HFF-Myc (cell line): ENCODE measurements around the gene IVL.

Source experiments
- DNase-seq: peaks from one replicate; pipeline ENCODE4 v3.0.0-alpha.2; 2011; ENCODE audit warnings: low read depth; ENCODE audit errors: extremely low read depth
- H3K4me3 ChIP-seq: replicated peaks from 2 replicates; pipeline ENCODE4 v1.5.1; 2011; ENCODE audit warnings: low read depth, mild to moderate bottlenecking, control low read depth, low read length
- CTCF ChIP-seq: IDR thresholded peaks from 2 replicates; pipeline ENCODE4 v1.5.1; 2012; ENCODE audit warnings: mild to moderate bottlenecking, low read depth, low read length, control low read depth; ENCODE audit errors: missing control alignments

The IVL gene

GRCh38 chr1:152886085-152886484, 22.3 kb upstream of the IVL start:
- no peak overlapping the region for H3K4me3 ChIP-seq
- DNase-seq: no peak
- TF ChIP-seq CTCF: no peak

GRCh38 chr1:152886758-152887409, 21.5 kb upstream of the IVL start:
- no peak for DNase-seq
- TF ChIP-seq CTCF: no peak
- H3K4me3 ChIP-seq: no peak overlapping the region

GRCh38 chr1:152888126-152888525, 20.2 kb upstream of the IVL start:
- TF ChIP-seq CTCF: no peak
- no peak for DNase-seq
- H3K4me3 ChIP-seq: no peak overlapping the region

- no peak overlapping the region for H3K4me3 ChIP-seq
- DNase-seq: no peak
- no peak for TF ChIP-seq CTCF
These were observed 9.3 kb upstream of the IVL start for GRCh38 chr1:152899027-152899426.

- DNase-seq: no peak
- H3K4me3 ChIP-seq: no peak overlapping the region
- TF ChIP-seq CTCF: no peak
These were observed 8.5 kb upstream of the IVL start for GRCh38 chr1:152899883-152900282.

- DNase-seq: no peak
- no peak overlapping the region for H3K4me3 ChIP-seq
- TF ChIP-seq CTCF: no peak
These were observed 6.7 kb upstream of the IVL start for GRCh38 chr1:152901631-152902030.

GRCh38 chr1:152902636-152903035, 5.7 kb upstream of the IVL start:
- no peak for TF ChIP-seq CTCF

More at GRCh38 chr1:152902636-152903035, 5.7 kb upstream of the IVL start:
- no peak for DNase-seq
- H3K4me3 ChIP-seq: no peak overlapping the region
